HepG2 (cell line): ENCODE data around the gene DNAJC15. TPM values are rescaled to one million over a fixed set of nuclear protein-coding genes. Genes with fewer than 3 reads are reported as not detected.

ENCODE experiments used
- ATAC-seq: fragments of 200-7000 bp; cut with Tn5 transposase; 3 replicates; pipeline ENCODE4 v1.9.1; 2020; ENCODE audit warnings: mild to moderate bottlenecking, moderate library complexity
- BruUV-seq: library from RNA; stranded (reverse); fragments of 400-500 nt; replicated peaks from 2 replicates; lab custom pipeline; 2021; lab: Mats Ljungman, UMichigan
- CTCF ChIA-PET: fragments of 300-600 bp; formaldehyde crosslinking; extraction: SDS; loops from one replicate; lab custom pipeline; 2021; ENCODE audit warnings: low total read pairs, inconsistent platforms, low intra/inter-chr PET ratio; lab: Yijun Ruan, JAX
- POLR2A ChIA-PET: fragments of 350-600 bp; sonication (Branson Sonifier 250); formaldehyde crosslinking; loops from one replicate; lab custom pipeline; 2020; ENCODE audit warnings: antibody characterized with exemption, inconsistent platforms; lab: Yijun Ruan, JAX
- DNase-seq: peaks from one replicate; pipeline ENCODE4 v3.0.0-alpha.2; 2015; ENCODE audit warnings: low spot score
- FAIRE-seq: peaks from 3 replicates; lab custom pipeline; 2011; peaks lifted over from hg19 to GRCh38; lab: Jason Lieb, UNC
- H2AFZ ChIP-seq: one replicate; pipeline ENCODE4 v1.6.1; 2011; ENCODE audit warnings: low read length, inconsistent platforms
- H3K27ac ChIP-seq: fragments of 300-600 bp; 3 replicates; pipeline ENCODE4 v1.8.0; 2011; ENCODE audit warnings: mixed run types, mild to moderate bottlenecking, mixed read lengths, low read length, inconsistent platforms; ENCODE audit not compliant: insufficient read depth; ENCODE audit errors: extremely low read length
- H3K27me3 ChIP-seq, 2 experiments: fragments of 200-600 bp in 1 of 2; 2 replicates in 1 of 2; 3 replicates in 1 of 2; pipeline versions ENCODE4 v1.6.0 to v1.8.0; 2011; ENCODE audit warnings: low read length in 2 of 2, mild to moderate bottlenecking in 2 of 2, moderate library complexity in 2 of 2, inconsistent platforms in 1 of 2; ENCODE audit not compliant: insufficient read depth in 2 of 2, control insufficient read depth in 1 of 2
- H3K36me3 ChIP-seq, 2 experiments: fragments of 200-600 bp in 1 of 2; replicated peaks in 1 of 2; 2 replicates in 1 of 2; 3 replicates in 1 of 2; pipeline versions ENCODE4 v1.5.1 to v1.8.0; 2011; ENCODE audit warnings: low read length in 2 of 2, inconsistent platforms in 1 of 2; ENCODE audit not compliant: insufficient read depth in 2 of 2, control insufficient read depth in 1 of 2
- H3K4me1 ChIP-seq: 2 replicates; pipeline ENCODE4 v1.5.1; 2012; ENCODE audit warnings: low read length, inconsistent platforms; ENCODE audit not compliant: insufficient read depth
- H3K4me2 ChIP-seq: 2 replicates; pipeline ENCODE4 v1.6.0; 2011; ENCODE audit warnings: low read depth, low read length, inconsistent platforms
- H3K4me3 ChIP-seq, 3 experiments: fragments of 200-600 bp in 1 of 3; sonication (generic), shearing (Covaris generic) in 1 of 3; replicated peaks in 1 of 3; 2 replicates each; pipeline ENCODE4 v1.5.1; 2011 to 2016; ENCODE audit warnings: low read length in 3 of 3, inconsistent platforms in 2 of 3, low read depth in 2 of 3, mild to moderate bottlenecking in 2 of 3, control low read depth in 1 of 3, mixed read lengths in 1 of 3; ENCODE audit not compliant: insufficient read depth in 1 of 3
- H3K79me2 ChIP-seq: one replicate; pipeline ENCODE4 v1.6.1; 2011; ENCODE audit warnings: low read length, inconsistent platforms; ENCODE audit not compliant: insufficient read depth
- H3K9ac ChIP-seq: 2 replicates; pipeline ENCODE4 v1.6.0; 2011; ENCODE audit warnings: mild to moderate bottlenecking, low read depth, low read length, inconsistent platforms; ENCODE audit not compliant: insufficient read depth
- H3K9me3 ChIP-seq: 2 replicates; pipeline ENCODE4 v1.5.1; 2012; ENCODE audit warnings: mild to moderate bottlenecking, low read length
- H4K20me1 ChIP-seq: 2 replicates; pipeline ENCODE4 v1.6.0; 2011; ENCODE audit warnings: inconsistent platforms, mild to moderate bottlenecking, low read length, moderate library complexity; ENCODE audit not compliant: insufficient read depth
- HMGA1 ChIP-seq: sonication (generic); formaldehyde crosslinking; conservative IDR thresholded peaks from 2 replicates; pipeline ENCODE4 v1.4.0; 2020; ENCODE audit warnings: missing genetic modification reagents
- RBFOX2 ChIP-seq: fragments of 200-400 bp; formaldehyde crosslinking; IDR thresholded peaks from 2 replicates; pipeline ENCODE4 v1.6.1; 2017; ENCODE audit warnings: low read depth, mild to moderate bottlenecking, low read length
- ZNF879 ChIP-seq: sonication (generic); formaldehyde crosslinking; IDR thresholded peaks from 2 replicates; pipeline ENCODE4 v1.8.1; 2023; ENCODE audit warnings: missing genetic modification reagents
- WGBS: methylation state at CpG from one replicate; pipeline ENCODE4 v1.1.6; 2017; ENCODE audit warnings: low lambda C conversion rate; 5-methylcytosine and 5-hydroxymethylcytosine counted together
- in situ Hi-C: cut with HindIII; loops from 2 replicates; pipeline ENCODE4 v1.10.0; 2017; ENCODE audit warnings: low pct_unique_long_range_greater_than_20kb; ENCODE audit not compliant: extremely low pct_ligation_motif_present
- intact Hi-C: fragments of 100-400 bp; cut with micrococcal nuclease; formaldehyde crosslinking; loops from one replicate; pipeline ENCODE4 v1.10.0; 2022; ENCODE audit not compliant: unreplicated experiment
- polyA plus RNA-seq, 8 experiments: library from polyadenylated mRNA; depleted of rRNA in 3 of 8; stranded (reverse) in 7 of 8; unstranded in 1 of 8; fragments of >200 nt; fragmentation: Illumina TruSeq in 4 of 8; extraction: Trizol in 4 of 8; gene quantifications; 2 replicates each; pipeline versions ENCODE4 v1.2.1 to v1.2.3, GENCODE V29; 2011 to 2016; ENCODE audit warnings: low read depth in 4 of 8, missing spikeins in 1 of 8, mixed read lengths in 1 of 8; ENCODE audit not compliant: insufficient read depth in 1 of 8
- total RNA-seq, 5 experiments: library from RNA; depleted of rRNA; stranded (reverse); fragments of >200 nt; fragmentation: Illumina TruSeq; extraction: Trizol; gene quantifications; 2 replicates each; pipeline ENCODE4 v1.2.3, GENCODE V29; 2016; ENCODE audit warnings: low read depth in 1 of 5
- TF ChIP-seq, protein P1 (sequence below): sonication (generic); formaldehyde crosslinking; IDR thresholded peaks from 2 replicates; pipeline ENCODE4 v1.5.1; 2020; ENCODE audit warnings: mild to moderate bottlenecking, missing genetic modification reagents, moderate library complexity
- TF ChIP-seq, protein P2 (sequence below), 2 experiments: sonication (generic) in 1 of 2; formaldehyde crosslinking in 1 of 2; IDR thresholded peaks; 2 replicates each; pipeline versions ENCODE4 v1.5.1 to v1.6.1; 2011 to 2020; ENCODE audit warnings: borderline replicate concordance in 1 of 2, low read depth in 1 of 2, low read length in 1 of 2, mild to moderate bottlenecking in 1 of 2, missing genetic modification reagents in 1 of 2, moderate library complexity in 1 of 2
- TF ChIP-seq, protein P3 (sequence below): sonication (generic); formaldehyde crosslinking; conservative IDR thresholded peaks from 2 replicates; pipeline ENCODE4 v1.8.0; 2022; ENCODE audit warnings: mild to moderate bottlenecking, moderate library complexity, missing genetic modification reagents
- TF ChIP-seq, protein P4 (sequence below): sonication (generic); formaldehyde crosslinking; IDR thresholded peaks from 2 replicates; pipeline ENCODE4 v1.5.0; 2020; ENCODE audit warnings: mild to moderate bottlenecking, missing genetic modification reagents, moderate library complexity

DNAJC15 gene
- total and polyA plus RNA-seq, 2 of the 13 experiments (the other 11 are each of a cell fraction or from before 2014, with no cell fraction given), result 23.0 to 31.9 TPM

DNA sequence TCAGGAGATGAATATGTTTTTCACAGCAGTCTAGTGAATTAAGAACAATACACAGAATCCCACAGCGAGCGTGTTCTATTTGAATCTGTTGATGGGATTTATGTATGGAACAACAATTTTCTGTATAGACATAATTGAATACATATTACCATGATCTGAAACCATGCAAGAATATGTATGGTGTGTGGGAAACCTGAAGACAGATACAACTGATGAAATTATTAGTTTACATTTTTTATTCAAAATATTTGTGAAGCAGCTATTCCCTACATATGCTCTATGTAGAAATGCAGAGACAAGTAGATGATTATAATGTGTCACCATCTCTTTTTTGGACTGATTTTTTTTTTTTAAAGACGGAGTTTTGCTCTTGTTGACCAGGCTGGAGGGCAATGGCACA, 91.8 kb downstream of the DNAJC15 start (continued):
- TF ChIP-seq, protein P1, sequence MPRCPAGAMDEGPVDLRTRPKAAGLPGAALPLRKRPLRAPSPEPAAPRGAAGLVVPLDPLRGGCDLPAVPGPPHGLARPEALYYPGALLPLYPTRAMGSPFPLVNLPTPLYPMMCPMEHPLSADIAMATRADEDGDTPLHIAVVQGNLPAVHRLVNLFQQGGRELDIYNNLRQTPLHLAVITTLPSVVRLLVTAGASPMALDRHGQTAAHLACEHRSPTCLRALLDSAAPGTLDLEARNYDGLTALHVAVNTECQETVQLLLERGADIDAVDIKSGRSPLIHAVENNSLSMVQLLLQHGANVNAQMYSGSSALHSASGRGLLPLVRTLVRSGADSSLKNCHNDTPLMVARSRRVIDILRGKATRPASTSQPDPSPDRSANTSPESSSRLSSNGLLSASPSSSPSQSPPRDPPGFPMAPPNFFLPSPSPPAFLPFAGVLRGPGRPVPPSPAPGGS (CRISPR knock-in tag), result no peak
- TF ChIP-seq, protein P2, sequence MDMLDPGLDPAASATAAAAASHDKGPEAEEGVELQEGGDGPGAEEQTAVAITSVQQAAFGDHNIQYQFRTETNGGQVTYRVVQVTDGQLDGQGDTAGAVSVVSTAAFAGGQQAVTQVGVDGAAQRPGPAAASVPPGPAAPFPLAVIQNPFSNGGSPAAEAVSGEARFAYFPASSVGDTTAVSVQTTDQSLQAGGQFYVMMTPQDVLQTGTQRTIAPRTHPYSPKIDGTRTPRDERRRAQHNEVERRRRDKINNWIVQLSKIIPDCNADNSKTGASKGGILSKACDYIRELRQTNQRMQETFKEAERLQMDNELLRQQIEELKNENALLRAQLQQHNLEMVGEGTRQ (IDR thresholded peaks at IDR 0.05; ENCODE audit: low read depth, low read length), result no peak
- TF ChIP-seq, protein P2 (CRISPR knock-in tag; IDR thresholded peaks at IDR 0.05; ENCODE audit: borderline replicate concordance), result no peak
- no peak for TF ChIP-seq ZNF879 (CRISPR knock-in tag)
- TF ChIP-seq, protein P3, sequence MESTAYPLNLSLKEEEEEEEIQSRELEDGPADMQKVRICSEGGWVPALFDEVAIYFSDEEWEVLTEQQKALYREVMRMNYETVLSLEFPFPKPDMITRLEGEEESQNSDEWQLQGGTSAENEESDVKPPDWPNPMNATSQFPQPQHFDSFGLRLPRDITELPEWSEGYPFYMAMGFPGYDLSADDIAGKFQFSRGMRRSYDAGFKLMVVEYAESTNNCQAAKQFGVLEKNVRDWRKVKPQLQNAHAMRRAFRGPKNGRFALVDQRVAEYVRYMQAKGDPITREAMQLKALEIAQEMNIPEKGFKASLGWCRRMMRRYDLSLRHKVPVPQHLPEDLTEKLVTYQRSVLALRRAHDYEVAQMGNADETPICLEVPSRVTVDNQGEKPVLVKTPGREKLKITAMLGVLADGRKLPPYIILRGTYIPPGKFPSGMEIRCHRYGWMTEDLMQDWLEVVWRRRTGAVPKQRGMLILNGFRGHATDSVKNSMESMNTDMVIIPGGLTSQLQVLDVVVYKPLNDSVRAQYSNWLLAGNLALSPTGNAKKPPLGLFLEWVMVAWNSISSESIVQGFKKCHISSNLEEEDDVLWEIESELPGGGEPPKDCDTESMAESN (CRISPR knock-in tag), result no peak
- no peak for TF ChIP-seq HMGA1 (CRISPR knock-in tag)

DNA sequence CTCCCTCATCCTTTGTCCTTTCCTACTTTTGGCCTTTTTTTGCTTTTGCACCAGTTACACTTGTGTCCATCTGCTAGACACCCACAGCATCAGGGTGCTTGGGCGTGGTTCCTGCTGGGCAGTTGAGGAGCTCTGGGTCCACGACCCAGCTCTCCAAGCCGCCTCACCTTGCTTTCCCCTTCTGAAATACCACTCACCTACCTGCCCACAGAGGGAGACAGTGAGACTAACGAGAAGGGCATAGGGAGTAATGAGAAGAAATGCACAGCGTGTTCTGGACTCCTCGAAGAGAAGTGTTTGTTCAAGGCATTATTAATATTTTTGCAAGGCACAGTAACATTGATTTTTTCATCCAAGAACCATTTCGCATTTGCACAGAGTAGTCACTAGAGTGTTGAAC, 92.9 kb downstream of the DNAJC15 start:
- ATAC-seq, result peak; percentile 26; the same call in 1 of the 3 replicates
- ChIA-PET CTCF (no interaction called here), POLR2A (no interaction called here)
- peak; percentile 5 for DNase-seq
- H3K36me3 ChIP-seq, result no peaks in the 10 kb centered on the region
- peaks cover 10% of the 10 kb centered on the region for H3K4me1 ChIP-seq
- intact Hi-C loops (no loop called here), in situ Hi-C loops (no loop called here)
- no peak overlapping the region for H3K27ac ChIP-seq
- no peak overlapping the region for H3K9ac ChIP-seq
- no peak overlapping the region for H2AFZ ChIP-seq
- H4K20me1 ChIP-seq, result no peaks in the 10 kb centered on the region
- no peak overlapping the region for H3K4me2 ChIP-seq
- H3K79me2 ChIP-seq, result no peaks in the 10 kb centered on the region
- FAIRE-seq, result no peak
- no peak overlapping the region for H3K4me3 ChIP-seq
- WGBS, result 68% methylated on average over 7 of the region's 7 CpGs
- no peaks in the 10 kb centered on the region for H3K9me3 ChIP-seq
- BruUV-seq, result no TSS peak
- TF ChIP-seq, protein P4, sequence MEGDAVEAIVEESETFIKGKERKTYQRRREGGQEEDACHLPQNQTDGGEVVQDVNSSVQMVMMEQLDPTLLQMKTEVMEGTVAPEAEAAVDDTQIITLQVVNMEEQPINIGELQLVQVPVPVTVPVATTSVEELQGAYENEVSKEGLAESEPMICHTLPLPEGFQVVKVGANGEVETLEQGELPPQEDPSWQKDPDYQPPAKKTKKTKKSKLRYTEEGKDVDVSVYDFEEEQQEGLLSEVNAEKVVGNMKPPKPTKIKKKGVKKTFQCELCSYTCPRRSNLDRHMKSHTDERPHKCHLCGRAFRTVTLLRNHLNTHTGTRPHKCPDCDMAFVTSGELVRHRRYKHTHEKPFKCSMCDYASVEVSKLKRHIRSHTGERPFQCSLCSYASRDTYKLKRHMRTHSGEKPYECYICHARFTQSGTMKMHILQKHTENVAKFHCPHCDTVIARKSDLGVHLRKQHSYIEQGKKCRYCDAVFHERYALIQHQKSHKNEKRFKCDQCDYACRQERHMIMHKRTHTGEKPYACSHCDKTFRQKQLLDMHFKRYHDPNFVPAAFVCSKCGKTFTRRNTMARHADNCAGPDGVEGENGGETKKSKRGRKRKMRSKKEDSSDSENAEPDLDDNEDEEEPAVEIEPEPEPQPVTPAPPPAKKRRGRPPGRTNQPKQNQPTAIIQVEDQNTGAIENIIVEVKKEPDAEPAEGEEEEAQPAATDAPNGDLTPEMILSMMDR, result 0 out of 2 replicates have a peak, but pooled peaks have one; percentile 16
- TF ChIP-seq RBFOX2, result no peak
- H3K27me3 ChIP-seq, result no peaks in the 10 kb centered on the region
